PFSK-1 (cell line): ENCODE measurements around the gene ADAP1. TPM values are rescaled to one million over a fixed set of nuclear protein-coding genes. Genes with fewer than 3 reads are reported as not detected.

ENCODE experiments used
- FOXP2 ChIP-seq: optimal IDR thresholded peaks from 2 replicates; pipeline ENCODE3; 2011; ENCODE audit warnings: borderline replicate concordance, control low read depth, inconsistent platforms; ENCODE audit not compliant: insufficient read depth; ENCODE audit errors: extremely low read length, extremely low read depth
- POLR2AphosphoS5 ChIP-seq: IDR thresholded peaks from 2 replicates; pipeline ENCODE4 v1.6.1; 2012; ENCODE audit warnings: low read depth, mild to moderate bottlenecking, control low read depth, low read length, moderate library complexity
- SIN3A ChIP-seq: IDR thresholded peaks from 2 replicates; pipeline ENCODE4 v1.6.1; 2012; ENCODE audit warnings: mild to moderate bottlenecking, low read length, moderate library complexity, borderline replicate concordance; ENCODE audit not compliant: insufficient read depth
- TAF1 ChIP-seq: IDR thresholded peaks from 2 replicates; pipeline ENCODE4 v1.6.1; 2012; ENCODE audit warnings: low read length, control low read depth, borderline replicate concordance; ENCODE audit not compliant: insufficient read depth
- polyA plus RNA-seq: library from polyadenylated mRNA; unstranded; fragments of >200 nt; gene quantifications from one replicate; pipeline ENCODE4 v1.2.1, GENCODE V29; 2012; ENCODE audit warnings: low read depth, missing spikeins; ENCODE audit not compliant: insufficient read length
- TF ChIP-seq, protein P1 (sequence below), 2 experiments: IDR thresholded peaks; 2 replicates each; pipeline versions ENCODE4 v1.6.1 to v1.8.0; 2011 to 2012; ENCODE audit warnings: low read depth in 2 of 2, low read length in 2 of 2, control low read depth in 1 of 2, inconsistent platforms in 1 of 2, mild to moderate bottlenecking in 1 of 2, moderate library complexity in 1 of 2; ENCODE audit not compliant: insufficient read depth in 1 of 2

ADAP1 gene, protein sequence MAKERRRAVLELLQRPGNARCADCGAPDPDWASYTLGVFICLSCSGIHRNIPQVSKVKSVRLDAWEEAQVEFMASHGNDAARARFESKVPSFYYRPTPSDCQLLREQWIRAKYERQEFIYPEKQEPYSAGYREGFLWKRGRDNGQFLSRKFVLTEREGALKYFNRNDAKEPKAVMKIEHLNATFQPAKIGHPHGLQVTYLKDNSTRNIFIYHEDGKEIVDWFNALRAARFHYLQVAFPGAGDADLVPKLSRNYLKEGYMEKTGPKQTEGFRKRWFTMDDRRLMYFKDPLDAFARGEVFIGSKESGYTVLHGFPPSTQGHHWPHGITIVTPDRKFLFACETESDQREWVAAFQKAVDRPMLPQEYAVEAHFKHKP
- 8.8 TPM for polyA plus RNA-seq

DNA sequence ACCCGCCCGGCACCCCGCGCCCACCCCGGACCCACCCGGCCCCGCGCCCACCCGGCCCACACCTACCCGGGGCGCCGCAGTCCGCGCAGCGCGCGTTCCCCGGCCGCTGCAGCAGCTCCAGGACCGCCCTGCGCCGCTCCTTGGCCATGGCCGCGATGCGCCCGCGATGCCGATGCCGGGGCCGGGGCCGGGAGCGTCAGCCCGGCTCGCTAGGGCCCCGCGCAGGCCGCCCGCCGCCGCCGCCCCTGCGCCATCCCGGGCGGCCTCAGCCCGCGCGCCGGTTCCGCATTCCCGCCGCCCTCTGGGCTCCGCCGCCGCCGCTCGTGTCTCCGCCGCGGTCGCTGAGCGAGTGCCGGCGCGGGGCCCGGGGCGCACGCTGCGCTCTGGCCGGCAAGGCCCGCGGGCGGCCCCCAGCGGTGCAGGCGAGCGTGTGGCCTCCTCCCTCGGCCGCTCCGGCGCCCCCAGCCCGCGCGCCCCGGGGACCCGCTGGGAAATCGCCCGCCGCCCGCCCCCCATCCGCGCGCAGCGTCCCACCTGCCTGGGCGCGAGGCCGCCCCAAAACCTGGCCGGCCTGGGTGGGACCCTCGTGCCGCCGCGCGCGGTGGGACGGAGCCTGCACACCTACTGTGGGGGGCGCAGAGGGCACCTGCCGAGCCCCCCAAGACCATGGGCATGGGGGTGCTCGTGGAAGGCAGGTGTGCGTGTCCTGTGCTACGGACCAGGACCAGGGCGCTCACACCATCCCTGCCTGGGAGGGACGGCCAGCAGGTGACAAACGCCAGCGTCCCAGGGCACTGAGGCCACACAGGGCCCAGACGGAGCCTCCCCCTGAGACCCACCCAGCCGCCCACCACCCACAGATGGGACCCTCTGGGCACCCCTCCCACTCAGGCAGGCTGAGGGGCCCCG, at the start of gene ADAP1:
Gene ADAP1, minus strand, starts transcription at position 351 of the 909 bp plus-strand sequence. Its CDS starts 203 bp downstream, at position 148.
- no peak for TF ChIP-seq POLR2AphosphoS5
- TF ChIP-seq TAF1: no peak
- TF ChIP-seq, protein P1, sequence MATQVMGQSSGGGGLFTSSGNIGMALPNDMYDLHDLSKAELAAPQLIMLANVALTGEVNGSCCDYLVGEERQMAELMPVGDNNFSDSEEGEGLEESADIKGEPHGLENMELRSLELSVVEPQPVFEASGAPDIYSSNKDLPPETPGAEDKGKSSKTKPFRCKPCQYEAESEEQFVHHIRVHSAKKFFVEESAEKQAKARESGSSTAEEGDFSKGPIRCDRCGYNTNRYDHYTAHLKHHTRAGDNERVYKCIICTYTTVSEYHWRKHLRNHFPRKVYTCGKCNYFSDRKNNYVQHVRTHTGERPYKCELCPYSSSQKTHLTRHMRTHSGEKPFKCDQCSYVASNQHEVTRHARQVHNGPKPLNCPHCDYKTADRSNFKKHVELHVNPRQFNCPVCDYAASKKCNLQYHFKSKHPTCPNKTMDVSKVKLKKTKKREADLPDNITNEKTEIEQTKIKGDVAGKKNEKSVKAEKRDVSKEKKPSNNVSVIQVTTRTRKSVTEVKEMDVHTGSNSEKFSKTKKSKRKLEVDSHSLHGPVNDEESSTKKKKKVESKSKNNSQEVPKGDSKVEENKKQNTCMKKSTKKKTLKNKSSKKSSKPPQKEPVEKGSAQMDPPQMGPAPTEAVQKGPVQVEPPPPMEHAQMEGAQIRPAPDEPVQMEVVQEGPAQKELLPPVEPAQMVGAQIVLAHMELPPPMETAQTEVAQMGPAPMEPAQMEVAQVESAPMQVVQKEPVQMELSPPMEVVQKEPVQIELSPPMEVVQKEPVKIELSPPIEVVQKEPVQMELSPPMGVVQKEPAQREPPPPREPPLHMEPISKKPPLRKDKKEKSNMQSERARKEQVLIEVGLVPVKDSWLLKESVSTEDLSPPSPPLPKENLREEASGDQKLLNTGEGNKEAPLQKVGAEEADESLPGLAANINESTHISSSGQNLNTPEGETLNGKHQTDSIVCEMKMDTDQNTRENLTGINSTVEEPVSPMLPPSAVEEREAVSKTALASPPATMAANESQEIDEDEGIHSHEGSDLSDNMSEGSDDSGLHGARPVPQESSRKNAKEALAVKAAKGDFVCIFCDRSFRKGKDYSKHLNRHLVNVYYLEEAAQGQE (IDR thresholded peaks at IDR 0.05; ENCODE audit: insufficient read depth in 1 of 2, low read depth in 2 of 2, low read length in 2 of 2): no peak

DNA sequence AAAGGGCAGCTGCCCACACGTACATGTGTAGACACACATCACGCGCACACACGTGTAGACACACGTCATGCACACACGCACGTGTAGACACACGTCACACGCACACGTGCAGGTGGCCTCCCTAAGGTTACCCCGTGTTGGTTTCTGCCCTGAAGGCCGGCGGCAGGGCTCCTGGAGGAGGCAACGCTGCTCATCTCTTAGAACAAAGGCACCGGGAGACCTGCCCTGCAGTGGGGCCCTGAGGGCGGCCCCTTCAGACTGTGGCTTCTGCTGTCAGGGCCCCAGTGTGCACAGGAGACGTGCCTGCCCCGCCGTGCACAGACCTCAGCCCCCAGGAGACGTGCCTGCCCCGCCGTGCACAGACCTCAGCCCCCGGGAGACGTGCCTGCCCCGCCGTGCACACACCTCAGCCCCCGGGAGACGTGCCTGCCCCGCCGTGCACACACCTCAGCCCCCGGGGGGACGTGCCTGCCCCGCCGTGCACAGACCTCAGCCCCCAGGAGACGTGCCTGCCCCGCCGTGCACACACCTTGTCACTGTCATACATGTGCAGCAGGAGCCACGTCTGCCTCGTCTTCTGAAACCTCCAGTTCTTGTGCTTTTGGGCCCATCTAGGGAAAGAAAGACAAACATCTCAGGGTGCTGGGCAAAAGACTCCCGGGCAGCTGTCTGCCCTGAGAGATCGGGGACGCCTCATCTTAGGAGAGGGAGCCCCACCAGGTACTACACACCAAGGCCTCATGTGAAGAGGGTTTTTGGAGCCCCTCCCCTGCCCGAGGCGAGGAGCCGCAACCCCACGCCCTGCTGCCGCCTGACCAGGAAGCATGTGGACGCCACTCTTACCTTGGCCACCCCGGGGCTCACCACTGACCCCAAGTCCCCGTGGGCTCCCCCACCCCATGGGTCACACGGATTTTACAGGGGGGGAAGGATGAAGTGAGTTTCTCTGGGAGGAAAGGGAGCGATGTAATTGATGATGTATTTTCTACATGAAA, 45.8 kb upstream of the ADAP1 start:
- TF ChIP-seq FOXP2 (no peak), POLR2AphosphoS5 (no peak), TAF1 (no peak), SIN3A (no peak)
- TF ChIP-seq, protein P1 (IDR thresholded peaks at IDR 0.05; ENCODE audit: insufficient read depth in 1 of 2, low read depth in 2 of 2, low read length in 2 of 2): no peak

DNA sequence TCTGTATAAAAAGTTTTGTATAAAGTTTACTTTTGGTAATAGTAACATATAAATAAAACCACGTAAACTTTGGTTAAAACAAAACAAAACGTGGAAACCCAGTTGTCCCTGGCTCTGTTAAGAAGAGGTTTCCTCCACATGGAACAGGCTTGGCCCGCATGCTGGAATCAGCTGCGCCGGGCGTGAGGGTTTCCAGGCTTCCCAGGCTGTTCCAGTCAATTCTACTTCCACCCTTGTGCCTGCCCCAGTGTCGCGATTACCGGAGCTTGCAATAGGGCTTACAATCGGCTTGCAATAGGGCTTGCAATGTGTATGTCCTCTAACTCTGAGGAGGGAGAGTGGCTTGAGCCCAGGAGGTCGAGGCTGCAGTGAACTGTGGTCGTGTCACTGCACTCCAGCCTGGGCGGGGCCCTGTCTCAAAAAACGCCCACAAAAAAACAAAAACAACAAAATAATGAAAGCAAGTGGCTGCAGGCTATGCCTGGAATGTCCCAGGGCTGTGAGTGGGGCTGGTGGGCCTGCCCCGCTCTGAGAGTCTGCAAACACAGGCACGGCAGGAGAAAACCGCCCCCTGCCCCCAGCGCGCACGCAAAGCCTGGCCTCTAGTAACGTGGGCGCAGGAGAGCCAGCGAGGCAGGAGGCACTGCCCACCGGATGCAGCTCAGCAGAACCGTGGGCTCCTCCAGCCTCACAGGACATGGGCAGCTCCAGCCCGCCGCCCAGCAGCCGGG, 44.8 kb upstream of the ADAP1 start:
- TF ChIP-seq, protein P1 (IDR thresholded peaks at IDR 0.05; ENCODE audit: insufficient read depth in 1 of 2, low read depth in 2 of 2, low read length in 2 of 2): no peak
- TF ChIP-seq TAF1 (no peak), POLR2AphosphoS5 (no peak), FOXP2 (no peak), SIN3A (no peak)

DNA sequence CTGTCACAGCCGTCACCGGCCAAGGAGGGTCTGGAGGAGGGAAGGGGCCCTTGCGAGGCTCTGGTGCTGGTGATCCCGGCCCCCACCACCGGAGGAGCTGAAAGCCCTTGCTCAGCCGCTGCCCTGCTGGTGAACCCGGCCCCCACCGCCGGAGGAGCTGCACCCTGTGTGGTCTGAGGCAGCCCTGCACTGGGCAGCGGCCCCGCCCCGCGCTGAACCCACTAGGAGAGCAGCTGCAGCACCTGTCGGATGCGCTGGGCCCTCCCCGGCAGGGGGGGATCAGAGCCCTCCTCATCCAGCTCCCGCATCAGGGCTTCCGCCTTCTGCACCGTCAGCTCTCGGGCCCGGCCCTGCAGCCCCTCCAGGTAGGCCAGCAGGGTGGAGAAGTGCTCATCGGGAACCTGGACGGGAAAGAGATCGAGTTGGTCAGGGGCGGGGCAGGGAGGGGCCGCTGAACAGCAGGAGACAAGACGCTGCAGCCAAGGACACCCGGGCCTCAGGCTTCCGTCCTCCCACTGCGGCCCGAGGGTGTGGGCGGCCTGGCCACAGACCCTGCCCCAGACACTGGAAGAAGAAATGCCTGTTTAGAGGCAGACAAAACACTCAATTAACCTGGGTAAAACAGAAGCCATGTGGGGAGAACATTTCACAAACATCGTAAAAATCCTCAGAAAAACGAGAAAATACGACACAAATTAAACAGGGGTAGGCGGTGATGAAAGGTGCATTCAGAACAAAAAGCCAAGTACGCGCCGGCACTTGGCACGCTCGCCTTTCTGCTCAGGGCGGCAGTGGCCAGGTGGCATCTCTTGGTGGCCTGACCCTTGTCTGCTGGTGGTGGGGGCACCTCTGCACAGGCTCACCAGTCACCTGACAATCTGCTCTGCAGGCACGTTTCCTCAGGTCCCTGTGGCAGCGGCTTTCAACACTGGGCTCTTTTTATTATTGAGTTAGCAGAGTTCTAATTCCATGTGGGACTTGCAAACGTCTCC, 43.2 kb upstream of the ADAP1 start:
- TF ChIP-seq SIN3A (no peak), FOXP2 (no peak), TAF1 (no peak), POLR2AphosphoS5 (no peak)
- TF ChIP-seq, protein P1 (IDR thresholded peaks at IDR 0.05; ENCODE audit: insufficient read depth in 1 of 2, low read depth in 2 of 2, low read length in 2 of 2): no peak
